Skin epidermis (tissue), 12 donors: ENCODE results near the gene PADI3.

ENCODE experiments used
- H3K27ac ChIP-seq, 21 experiments: fragments of 200-600 bp; sonication (generic) in 11 of 21; one replicate each; pipeline ENCODE4 v1.5.0; 2020; ENCODE audit warnings: mild to moderate bottlenecking in 3 of 21, inconsistent platforms in 2 of 21, moderate library complexity in 2 of 21
- H3K4me3 ChIP-seq, 7 experiments: fragments of 200-600 bp; sonication (generic) in 2 of 7; one replicate each; pipeline ENCODE4 v1.5.0; 2020; ENCODE audit warnings: inconsistent platforms in 2 of 7, mild to moderate bottlenecking in 2 of 7, moderate library complexity in 1 of 7

Gene PADI3

DNA sequence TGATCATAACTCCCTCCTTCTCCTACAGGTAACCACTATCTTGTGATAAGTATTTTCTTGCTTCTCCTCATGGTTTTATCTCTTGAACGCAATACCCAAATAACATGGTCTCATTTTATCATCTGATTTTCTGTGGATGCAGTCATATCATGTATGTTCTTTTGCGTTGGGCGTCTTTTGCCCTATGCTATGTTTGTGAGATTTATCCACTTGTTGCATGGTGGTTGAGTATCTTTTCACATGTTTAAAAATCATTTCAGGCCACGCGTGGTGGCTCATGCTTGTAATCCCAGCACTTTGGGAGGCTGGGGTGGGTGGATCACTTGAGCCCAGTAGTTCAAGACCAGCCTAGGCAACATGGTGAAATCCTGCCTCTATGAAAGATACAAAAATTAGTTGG is 15.6 kb downstream of the PADI3 start:
- H3K4me3 ChIP-seq: no peak overlapping the region

DNA sequence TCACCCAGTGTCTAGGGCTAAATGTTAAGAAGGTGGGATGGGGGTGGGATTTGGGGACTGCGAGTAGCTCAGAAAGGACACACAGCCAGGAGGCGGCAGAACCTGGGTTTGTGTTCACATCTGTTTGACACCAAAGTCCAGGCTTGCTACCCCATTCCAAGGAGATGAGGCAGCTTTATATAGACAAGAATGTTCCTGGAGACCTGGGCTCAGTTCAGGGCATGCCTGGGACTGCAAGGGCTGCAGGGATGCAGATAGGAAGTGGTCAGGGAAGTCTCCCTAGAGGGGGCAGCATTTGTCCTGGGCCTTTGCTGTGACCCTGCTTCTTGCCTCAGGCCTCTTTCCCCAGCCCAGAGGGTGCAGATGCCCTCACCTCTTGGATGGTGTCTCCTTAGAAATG is 16.3 kb downstream of the PADI3 start:
- no peak overlapping the region for H3K27ac ChIP-seq
- H3K4me3 ChIP-seq: no peak overlapping the region

More for the DNA sequence above, 15.6 kb downstream of the PADI3 start:
- H3K27ac ChIP-seq: no peak overlapping the region

DNA sequence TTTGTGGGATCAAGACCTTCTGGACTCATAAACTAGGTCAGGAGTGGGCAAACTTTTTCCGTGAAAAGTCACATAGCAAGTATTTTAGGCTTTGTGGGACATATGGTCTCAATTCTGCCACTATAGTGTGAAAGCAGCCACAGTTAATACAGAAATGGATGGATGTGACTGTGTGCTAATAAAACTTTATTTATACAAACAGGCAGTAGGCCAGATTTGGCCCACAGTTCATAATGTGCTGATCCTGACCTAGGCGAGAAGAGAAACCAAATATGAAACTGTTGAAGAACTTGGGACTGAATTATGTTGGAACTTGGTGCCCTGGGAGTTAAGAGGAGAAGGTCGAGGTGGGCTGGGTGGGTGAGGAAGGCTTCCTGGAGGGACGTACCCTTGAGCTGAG is 17.1 kb downstream of the PADI3 start:
- no peak overlapping the region for H3K4me3 ChIP-seq
- H3K27ac ChIP-seq: no peak overlapping the region

DNA sequence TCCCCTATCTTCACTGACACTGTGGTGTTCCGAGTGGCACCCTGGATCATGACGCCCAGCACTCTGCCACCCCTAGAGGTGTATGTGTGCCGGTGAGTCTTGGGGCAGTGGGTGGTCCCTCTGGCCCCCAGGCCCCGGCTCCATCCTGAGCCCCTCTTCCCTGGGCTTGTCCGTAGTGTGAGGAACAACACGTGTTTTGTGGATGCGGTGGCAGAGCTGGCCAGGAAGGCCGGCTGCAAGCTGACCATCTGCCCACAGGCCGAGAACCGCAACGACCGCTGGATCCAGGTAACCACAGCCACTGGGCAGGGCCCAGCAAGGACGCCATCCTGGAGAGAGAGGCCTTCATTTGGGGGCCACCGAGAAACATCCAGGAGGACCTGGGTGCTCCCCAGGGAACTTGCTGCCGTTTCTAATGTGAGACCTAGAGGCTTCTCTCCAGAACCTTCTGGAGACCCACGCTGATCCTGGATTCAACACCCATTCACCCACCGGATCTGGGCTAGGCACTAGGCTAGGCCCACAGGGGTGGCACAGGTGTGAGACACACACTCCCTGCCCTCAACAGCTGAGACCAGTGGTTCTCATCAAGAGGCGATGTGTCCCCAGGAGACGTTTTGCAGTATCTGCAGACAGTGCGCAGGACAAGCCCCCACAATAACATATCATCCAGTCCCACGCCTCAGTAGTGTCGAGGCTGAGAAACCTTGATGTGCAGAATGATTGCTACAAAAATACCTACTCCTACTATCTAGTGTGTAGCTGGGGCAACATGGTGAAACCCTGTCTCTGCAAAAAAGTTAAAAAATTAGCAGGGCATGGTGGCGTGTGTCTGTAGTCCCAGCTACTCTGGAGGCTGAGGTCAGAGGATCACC is 22.2 kb downstream of the PADI3 start:
- Histone ChIP-seq H3K27ac (no peak overlapping the region), H3K4me3 (no peak overlapping the region)

DNA sequence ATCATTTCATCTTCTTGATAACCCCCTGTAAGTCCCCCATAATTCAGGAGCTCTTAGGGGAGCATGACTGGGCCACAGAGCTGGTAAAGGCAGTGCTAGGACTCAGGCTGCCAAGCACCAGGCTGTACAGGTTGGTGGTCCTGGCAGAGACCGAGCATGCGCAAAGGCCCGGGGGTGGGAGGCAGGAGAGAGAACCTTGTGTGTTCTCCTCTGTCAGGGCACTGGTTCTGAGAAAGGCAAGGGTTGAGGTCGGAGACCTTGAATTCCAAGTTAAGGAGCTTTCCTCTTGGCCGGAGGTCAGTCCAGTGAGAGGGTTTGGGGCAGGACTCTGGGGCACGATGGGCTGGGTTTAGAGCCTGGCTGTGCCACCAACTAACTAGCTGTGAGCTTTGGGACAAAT is 23.2 kb downstream of the PADI3 start:
- Histone ChIP-seq H3K4me3 (no peak overlapping the region), H3K27ac (no peak overlapping the region)

DNA sequence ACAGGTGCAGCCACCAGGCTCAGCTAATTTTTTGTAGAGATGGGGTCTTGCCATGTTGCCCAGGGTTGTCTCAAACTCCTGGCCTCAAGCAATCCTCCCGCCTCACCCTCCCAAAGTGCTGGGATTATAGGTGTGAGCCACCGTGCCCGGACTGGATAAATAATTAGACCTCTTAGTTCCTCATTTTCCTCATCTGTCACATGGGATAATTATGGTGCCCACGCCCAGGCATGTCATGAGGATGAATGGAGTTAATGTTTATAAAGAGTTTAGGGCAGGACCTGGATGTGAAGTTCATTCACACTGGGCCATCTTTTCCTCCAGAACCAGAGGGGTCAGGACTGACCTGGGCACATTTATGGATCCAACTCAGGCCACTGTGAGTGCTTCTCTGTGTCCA is 23.7 kb downstream of the PADI3 start:
- no peak overlapping the region for H3K4me3 ChIP-seq
- H3K27ac ChIP-seq: no peak overlapping the region

DNA sequence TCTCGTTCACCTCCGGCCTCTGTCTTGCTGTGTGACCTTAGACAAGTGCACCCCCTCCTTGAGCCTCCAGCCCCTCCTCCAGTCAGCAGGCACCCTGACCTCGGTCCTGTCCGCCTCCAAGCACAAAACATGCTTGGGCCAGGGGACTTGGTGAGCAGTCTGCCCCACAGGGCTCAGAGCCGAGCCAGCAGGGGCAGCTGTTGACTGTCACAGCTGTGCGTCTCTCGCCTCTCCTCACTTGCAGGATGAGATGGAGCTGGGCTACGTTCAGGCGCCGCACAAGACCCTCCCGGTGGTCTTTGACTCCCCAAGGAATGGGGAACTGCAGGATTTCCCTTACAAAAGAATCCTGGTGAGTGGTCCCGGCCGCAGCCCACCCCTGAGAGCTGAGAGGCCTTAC is 24.2 kb downstream of the PADI3 start:
- no peak overlapping the region for H3K27ac ChIP-seq
- H3K4me3 ChIP-seq: no peak overlapping the region

DNA sequence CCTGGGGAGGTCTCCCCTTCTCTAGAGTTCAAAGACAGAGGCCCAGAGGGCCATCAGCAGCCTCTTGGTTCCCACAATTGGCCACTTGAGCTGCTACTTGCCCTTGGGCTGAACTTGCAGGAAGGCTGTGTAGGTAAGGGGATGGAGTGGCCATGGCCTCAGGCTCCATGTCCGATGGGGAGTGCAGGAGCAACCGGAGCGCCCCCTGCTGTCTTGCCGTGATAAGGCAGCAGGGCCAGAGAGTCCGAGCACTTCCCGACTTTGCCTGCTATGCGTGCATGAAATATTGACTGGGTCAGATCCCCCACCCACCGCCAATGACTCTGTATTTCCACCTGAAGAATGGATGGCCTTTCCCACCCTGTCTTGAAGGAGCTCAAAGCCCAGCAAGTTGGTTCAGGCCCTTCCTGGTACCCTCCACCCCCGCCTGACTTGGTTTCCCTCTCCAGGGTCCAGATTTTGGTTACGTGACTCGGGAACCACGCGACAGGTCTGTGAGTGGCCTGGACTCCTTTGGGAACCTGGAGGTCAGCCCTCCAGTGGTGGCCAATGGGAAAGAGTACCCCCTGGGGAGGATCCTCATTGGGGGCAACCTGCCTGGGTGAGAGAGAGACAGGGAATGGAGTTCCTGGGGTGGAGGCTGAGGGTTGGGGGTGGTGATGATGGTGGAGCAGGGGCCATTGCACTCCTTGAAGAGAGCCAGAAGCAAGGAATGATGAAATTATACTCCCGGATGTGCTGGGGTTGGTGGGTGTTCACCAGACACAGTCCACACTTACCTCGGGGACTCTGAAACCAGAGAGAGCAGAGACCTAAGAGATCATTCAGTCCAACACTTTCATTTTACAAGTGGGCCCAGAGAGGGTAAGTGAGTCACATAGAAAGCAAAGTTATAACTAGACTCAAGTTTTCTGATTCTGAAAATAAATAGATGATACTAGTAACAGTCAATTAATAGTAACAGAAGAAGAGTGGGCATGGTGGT is 25.6 kb downstream of the PADI3 start:
- no peak overlapping the region for H3K4me3 ChIP-seq
- H3K27ac ChIP-seq: no peak overlapping the region

DNA sequence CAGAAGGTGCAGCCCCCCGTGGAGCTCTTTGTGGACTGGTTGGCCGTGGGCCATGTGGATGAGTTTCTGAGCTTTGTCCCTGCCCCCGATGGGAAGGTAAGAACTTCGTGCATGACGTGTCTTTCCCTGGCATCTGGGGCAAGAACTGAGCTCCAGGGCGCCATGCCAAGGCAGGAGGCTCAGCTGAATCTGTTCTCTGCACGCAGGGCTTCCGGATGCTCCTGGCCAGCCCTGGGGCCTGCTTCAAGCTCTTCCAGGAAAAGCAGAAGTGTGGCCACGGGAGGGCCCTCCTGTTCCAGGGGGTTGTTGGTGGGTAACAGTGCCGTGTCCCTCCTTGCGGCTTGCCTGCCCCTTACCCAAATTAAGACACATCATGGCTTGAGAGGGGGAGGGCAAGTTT is 27.7 kb downstream of the PADI3 start:
- Histone ChIP-seq H3K4me3 (no peak overlapping the region), H3K27ac (no peak overlapping the region)

DNA sequence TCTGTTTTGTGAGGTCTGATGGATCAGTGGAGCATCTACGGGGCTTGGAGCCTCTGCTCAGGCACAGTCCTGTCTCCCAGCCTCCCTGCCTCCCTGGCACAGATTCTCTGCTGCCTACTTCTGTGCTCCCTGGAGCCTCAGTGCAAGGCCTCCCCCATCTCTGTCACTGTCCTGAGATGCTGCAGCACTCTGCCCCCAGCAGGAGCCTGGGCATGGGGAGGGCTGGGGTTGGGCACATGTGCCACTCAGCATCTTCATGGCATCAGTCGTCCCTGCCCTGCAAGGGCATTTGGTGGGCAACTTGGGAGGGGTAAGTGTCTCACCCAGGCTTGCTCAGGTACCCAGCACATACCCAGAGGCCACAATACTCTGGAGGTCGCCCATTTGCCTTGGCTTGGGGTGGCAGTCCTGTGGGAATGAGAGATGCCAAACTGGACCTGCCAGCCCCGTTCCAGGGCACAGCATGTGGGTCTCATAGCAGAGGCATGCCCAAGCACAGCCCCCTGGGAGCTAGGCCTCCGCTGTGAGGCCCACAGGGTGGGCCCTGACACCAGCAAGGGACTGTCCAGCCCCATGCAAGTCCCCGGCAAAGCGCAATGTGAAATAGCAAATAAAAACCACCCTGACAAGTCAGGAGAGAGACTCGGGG is 28.7 kb downstream of the PADI3 start:
- Histone ChIP-seq H3K27ac (no peak overlapping the region), H3K4me3 (no peak overlapping the region)

DNA sequence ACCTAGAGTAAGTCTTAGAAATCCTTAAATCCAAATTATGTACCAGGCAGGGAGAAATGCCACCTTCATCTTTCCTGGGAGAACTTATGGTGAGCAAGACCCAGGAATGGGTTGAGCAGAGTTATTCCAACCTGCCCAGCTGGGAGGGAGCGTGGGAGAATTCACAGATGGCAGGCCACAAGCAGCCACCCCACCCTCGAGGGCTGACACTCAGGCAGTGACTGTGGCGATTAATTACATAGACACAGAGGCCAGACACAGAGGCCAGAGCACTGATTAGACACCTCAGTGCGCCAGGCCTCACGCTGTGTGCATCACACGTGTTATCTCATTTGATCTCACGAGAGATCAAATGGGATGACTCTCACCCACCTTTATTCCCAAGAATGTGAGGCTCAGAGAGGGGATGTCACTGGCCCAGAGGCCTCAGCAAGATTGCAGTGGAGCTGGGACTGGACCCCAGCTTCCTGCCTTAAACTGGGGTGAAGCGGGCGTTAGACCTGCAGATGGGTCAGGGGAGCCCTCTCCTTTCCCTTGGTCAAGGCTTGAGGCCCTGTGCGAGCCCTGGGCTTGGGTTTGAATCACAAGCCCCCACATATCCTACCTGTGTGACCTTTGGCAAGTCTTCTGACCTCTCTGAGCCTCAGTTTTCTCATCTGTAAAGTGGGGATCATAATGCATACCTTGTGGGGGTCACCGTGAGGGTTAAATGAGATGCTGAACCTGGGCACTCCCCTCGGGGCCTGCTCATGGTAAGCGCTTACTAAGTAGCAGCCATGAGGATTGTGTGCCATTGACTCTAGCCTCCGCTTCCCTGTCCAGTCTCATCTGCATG is 30.3 kb downstream of the PADI3 start:
- no peak overlapping the region for H3K4me3 ChIP-seq
- no peak overlapping the region for H3K27ac ChIP-seq

DNA sequence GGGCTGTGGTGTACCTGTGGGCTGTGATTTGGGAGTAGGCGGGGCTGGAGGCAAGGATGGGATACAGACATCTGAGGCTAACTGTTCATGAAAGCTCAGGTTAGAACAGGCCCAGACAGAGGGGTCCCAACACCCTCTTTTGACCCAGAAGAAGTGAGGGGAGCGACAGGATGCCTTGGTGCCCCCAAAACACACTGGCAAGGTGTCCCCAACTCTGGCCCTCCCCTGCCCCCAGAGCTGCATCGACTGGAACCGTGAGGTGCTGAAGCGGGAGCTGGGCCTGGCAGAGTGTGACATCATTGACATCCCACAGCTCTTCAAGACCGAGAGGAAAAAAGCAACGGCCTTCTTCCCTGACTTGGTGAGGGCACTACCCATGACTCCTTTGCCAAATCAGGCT is 31.5 kb downstream of the PADI3 start:
- no peak overlapping the region for H3K27ac ChIP-seq
- no peak overlapping the region for H3K4me3 ChIP-seq

DNA sequence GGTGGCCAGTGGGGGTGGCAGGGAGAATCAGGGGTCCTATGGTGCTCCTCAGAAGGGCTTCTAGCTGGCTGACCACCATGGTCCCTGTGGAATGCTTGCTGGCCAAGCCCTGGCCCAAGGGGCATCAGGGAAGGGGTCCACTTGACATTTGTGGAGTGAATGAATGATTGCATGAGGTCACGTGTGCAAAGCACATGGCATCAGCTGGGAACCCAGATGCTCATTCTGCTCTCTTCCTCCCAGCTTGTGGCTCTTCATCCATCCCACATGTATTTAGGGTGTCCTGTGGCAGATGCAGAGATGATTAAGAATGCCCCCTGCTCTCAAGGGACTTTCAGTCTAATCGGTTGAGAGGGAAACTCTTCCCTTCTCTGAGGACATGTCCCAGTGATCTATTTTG is 32.0 kb downstream of the PADI3 start:
- Histone ChIP-seq H3K27ac (no peak overlapping the region), H3K4me3 (no peak overlapping the region)

DNA sequence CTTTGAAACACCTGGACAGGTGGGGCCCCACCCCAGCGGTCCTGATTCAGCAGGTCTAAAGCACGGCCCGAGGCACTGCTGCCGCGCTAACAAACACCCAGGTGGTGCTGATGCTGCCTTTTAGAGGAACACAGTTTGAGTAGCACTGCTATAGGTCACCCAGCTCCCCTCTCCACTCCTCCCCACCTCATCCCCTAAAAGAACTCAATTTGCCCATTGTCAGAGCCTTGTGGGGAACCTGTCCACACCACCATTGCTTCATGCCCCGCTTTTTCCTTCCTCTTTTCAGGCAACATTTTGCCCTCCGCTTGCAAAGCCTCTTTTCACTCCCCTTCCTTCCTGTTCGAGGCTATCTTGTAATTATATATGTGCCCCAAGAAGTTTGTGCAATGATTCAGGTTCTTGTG is 32.9 kb downstream of the PADI3 start:
- Histone ChIP-seq H3K27ac (no peak overlapping the region), H3K4me3 (no peak overlapping the region)

DNA sequence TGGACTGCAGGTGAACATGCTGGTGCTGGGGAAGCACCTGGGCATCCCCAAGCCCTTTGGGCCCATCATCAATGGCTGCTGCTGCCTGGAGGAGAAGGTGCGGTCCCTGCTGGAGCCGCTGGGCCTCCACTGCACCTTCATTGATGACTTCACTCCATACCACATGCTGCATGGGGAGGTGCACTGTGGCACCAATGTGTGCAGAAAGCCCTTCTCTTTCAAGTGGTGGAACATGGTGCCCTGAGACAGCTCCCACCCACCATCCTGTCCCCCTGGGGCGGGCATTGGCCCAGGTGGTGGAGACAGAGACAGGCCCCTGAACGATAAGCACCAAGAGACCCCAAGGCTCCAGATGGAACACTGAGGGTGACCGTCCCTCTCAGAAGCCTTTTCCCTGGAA is 33.9 kb downstream of the PADI3 start:
- H3K27ac ChIP-seq: no peak overlapping the region
- H3K4me3 ChIP-seq: no peak overlapping the region

DNA sequence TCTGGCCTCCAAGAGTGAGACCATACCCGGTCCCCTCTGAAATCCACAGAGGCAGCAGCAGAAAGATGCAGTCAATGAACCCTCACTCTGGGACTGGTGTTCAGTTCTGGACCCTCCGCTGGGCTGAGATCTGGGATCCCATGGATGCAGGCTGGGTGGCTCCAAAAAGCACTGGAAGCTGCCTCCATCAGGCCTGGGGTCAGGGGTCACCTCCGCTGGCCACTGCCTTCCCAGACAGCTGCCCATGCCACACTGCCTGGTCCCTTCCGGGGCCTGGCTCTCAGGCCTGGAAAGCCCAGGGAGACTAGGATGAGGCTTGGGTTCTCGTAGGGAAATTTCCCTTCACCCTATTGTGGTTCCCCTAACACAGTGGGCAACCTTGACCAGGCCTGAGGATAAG is 37.7 kb downstream of the PADI3 start:
- peak overlapping the region in 1 of 21 experiments; percentile 2 for H3K27ac ChIP-seq
- H3K4me3 ChIP-seq: no peak overlapping the region

DNA sequence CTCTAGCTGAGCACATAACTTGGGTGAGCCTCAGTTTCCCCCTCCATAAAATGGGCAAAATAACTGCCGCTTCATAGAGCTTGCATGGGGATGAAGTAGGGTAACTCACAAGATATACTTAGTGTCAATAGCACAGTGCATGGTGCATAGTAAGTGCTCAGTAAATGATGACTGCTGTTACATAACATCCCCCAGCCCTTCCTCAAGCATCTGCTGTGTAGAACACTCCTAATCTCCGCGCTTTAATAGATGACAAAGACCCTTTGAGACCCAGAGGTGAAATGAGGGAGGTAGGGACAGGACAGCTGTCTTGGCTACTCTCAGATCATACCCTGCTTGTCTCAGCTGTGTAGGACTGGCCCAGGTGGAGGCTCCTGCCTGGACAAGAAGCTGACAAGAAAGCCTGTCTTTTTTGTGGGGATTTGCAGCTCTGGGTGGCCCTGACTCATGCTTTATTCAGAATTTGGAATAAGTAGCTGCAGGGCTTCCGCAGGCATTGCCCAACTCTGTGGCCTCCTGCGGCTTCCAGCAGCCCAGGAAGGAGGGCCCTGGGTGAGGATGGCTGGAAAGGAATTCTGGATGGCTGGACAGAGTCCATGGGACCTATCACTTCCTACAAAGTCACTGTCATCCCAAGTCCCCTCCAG is 38.4 kb downstream of the PADI3 start:
- H3K27ac ChIP-seq: peak overlapping the region in 1 of 21 experiments; percentile 2
- H3K4me3 ChIP-seq: no peak overlapping the region

DNA sequence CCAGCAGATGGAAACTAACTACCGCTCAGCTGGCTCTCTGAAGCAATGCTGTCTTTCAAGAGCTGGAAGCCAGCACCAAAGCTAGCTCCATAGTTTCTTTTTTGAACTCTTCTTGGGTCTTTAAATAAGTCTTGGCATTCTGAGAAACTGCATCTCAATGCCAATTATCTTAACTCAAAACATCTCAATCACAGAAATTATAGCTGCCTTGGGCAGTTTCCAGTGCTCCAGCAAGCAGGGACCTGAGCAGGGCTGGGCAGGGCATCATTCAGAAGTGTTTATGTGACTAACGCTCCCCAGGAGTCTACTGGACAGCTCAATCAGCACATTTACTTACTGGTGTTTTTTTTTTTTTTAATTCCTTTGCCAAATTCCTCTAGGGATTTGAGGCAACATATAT is 40.8 kb downstream of the PADI3 start:
- Histone ChIP-seq H3K4me3 (no peak overlapping the region), H3K27ac (peak overlapping the region in 4 of 21 experiments; percentile 26 to 54 (median 38))

DNA sequence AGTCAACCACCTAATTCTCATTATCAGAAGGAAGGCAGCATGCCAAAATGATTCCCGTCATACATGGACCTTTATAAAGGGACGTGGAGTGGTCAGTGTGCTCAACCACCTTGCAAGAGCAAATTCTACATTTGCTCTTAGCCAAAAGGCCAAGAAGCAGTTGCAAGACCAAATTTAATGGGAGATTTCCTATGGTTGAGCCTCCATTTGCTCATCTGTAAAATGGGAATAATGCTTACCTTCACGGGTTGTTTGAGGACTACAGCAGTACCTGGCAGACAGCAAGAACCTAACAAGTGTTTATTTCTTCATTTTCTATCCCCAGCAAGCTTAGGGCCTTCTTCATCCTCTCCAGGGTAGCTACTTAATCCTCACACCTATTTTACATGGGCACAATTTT is 41.7 kb downstream of the PADI3 start:
- no peak overlapping the region for H3K4me3 ChIP-seq
- no peak overlapping the region for H3K27ac ChIP-seq
